Measurements from ENCODE around the gene TK2.

DNA sequence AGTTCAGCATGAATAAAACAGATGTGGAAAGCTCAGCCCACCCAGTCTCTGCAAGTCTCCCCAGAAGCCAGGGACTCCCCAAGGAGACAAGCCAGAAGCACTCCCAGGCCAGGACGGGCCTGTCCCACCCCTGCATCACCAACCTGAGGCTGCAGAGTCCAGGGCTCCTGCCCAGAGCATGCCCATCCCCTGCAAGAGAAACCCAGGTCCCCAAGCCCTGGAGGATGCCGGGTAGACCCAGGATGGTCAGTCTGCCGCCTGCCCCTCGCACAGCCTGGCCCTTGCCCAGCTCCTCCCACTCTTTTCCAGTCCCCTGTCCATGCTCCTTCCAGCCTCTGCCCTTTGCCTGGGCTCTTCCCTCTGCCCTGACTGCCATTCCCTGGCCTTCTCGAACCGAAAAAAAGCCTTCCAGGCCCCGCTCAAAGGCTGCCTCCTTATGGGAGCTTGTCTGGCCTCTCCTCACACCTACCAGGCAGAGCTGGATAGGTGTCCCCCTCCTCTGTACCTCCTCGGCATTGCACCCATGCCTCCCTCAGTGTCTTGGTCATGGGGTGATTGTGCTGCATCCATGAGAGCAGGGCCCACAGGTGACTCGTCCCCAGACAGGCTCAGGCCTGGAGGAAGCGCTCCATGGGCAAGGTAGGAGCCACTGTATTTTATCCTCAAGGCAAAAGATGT is 78.1 kb downstream of the TK2 start:
- TF ChIP-seq, protein P1, sequence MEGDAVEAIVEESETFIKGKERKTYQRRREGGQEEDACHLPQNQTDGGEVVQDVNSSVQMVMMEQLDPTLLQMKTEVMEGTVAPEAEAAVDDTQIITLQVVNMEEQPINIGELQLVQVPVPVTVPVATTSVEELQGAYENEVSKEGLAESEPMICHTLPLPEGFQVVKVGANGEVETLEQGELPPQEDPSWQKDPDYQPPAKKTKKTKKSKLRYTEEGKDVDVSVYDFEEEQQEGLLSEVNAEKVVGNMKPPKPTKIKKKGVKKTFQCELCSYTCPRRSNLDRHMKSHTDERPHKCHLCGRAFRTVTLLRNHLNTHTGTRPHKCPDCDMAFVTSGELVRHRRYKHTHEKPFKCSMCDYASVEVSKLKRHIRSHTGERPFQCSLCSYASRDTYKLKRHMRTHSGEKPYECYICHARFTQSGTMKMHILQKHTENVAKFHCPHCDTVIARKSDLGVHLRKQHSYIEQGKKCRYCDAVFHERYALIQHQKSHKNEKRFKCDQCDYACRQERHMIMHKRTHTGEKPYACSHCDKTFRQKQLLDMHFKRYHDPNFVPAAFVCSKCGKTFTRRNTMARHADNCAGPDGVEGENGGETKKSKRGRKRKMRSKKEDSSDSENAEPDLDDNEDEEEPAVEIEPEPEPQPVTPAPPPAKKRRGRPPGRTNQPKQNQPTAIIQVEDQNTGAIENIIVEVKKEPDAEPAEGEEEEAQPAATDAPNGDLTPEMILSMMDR (conservative IDR thresholded peaks at IDR 0.05; ENCODE audit: low read length) = no peak
- no peak for TF ChIP-seq EZH2phosphoT487 (IDR thresholded peaks at IDR 0.05; ENCODE audit: borderline replicate concordance)

Data from Loucy (cell line).